ENCODE results near the gene FOSL2. TPM values are rescaled to one million over a fixed set of nuclear protein-coding genes. Genes with fewer than 3 reads are reported as not detected.

The FOSL2 gene
- total and polyA plus RNA-seq, 10 of the 15 experiments (the other 5 are each of a cell fraction or from before 2014, with no cell fraction given) = 0.05 to 1.3 (median 0.34) TPM

DNA sequence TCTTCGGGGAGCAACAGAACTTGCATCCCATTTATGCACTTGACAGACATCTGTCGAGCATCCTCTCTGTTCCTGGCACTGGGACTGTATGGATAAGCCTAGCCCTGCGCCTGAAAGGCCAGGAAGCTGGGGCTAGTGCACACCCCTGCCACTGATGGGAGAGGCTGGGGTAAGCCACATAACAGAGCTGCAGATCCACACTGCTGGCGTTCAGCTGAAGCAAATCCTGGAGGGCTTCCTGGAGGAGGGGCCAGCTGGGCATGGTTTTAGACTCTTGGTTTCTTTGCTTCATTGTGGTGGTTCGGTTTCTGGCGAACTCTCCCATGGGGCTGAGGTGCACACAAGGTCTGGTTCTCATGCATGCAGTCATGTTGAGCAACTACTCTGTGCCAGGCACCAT is 45.5 kb upstream of the FOSL2 start:
- ChIA-PET SMC1A (ENCODE audit: uncharacterized antibody, unreplicated experiment) (no interaction called here), CTCF (no interaction called here), RAD21 (ENCODE audit: unreplicated experiment) (no interaction called here), POLR2A (no interaction called here)
- ATAC-seq = no peak
- Histone ChIP-seq H4K20me1 (ENCODE audit: control insufficient read depth, insufficient read depth) (no peaks in the 10 kb centered on the region), H2AFZ (ENCODE audit: control insufficient read depth, low read depth, low read length) (no peak overlapping the region), H3K79me2 (ENCODE audit: control insufficient read depth, insufficient read depth, low read length) (no peaks in the 10 kb centered on the region), H3K27ac (ENCODE audit: control insufficient read depth, insufficient read depth) (no peak overlapping the region), H3K4me3 (no peak overlapping the region), H3K4me2 (ENCODE audit: control insufficient read depth, insufficient read depth) (no peak overlapping the region), H3K4me1 (ENCODE audit: control insufficient read depth, insufficient read depth, low read length) (no peaks in the 10 kb centered on the region), H3K9ac (ENCODE audit: control insufficient read depth, insufficient read depth, low read length) (no peak overlapping the region), H3K36me3 (ENCODE audit: control insufficient read depth in 2 of 2, insufficient read depth in 2 of 2, low read length in 1 of 2) (no peaks in the 10 kb centered on the region), H3K9me3 (replicated peaks; ENCODE audit: control insufficient read depth, insufficient read depth, low read length) (no peaks in the 10 kb centered on the region), H3K27me3 (replicated peaks in 1 of 2; ENCODE audit: control insufficient read depth in 2 of 2, insufficient read depth in 2 of 2, low read length in 1 of 2) (no peaks in the 10 kb centered on the region)
- no peak for DNase-seq (ENCODE audit: low read depth, low spot score)
- intact Hi-C loops (cut with micrococcal nuclease; ENCODE audit: unreplicated experiment) = no loop called here
- no peak for TF ChIP-seq CBX3 (IDR thresholded peaks at IDR 0.05; ENCODE audit: borderline replicate concordance, low read depth)
- no peak for TF ChIP-seq YY1 (IDR thresholded peaks at IDR 0.05; ENCODE audit: low read depth, low read length)
- in situ Hi-C loops (cut with MboI) = no loop called here
- BruUV-seq (replicated peaks) = no TSS peak
- no peak for FAIRE-seq
- WGBS (ENCODE audit: insufficient coverage, insufficient replicate concordance, low lambda C conversion rate, missing lambda C conversion rate) = 42% methylated on average over 6 of the region's 6 CpGs

- H3K27ac ChIP-seq (ENCODE audit: control insufficient read depth, insufficient read depth) = no peak overlapping the region
- SMC1A ChIA-PET (ENCODE audit: uncharacterized antibody, unreplicated experiment) = no interaction called here
- no peaks in the 10 kb centered on the region for H3K4me1 ChIP-seq (ENCODE audit: control insufficient read depth, insufficient read depth, low read length)
- 57% methylated on average over 8 of the region's 9 CpGs for WGBS (ENCODE audit: insufficient coverage, insufficient replicate concordance, low lambda C conversion rate, missing lambda C conversion rate)
- DNase-seq (ENCODE audit: low read depth, low spot score) = no peak
- no peak for FAIRE-seq
- POLR2A ChIA-PET = no interaction called here
- in situ Hi-C loops (cut with MboI) = no loop called here
- ATAC-seq = no peak
- no peak overlapping the region for H3K4me2 ChIP-seq (ENCODE audit: control insufficient read depth, insufficient read depth)
- RAD21 ChIA-PET (ENCODE audit: unreplicated experiment) = no interaction called here
- H3K9ac ChIP-seq (ENCODE audit: control insufficient read depth, insufficient read depth, low read length) = no peak overlapping the region
- H3K27me3 ChIP-seq (replicated peaks in 1 of 2; ENCODE audit: control insufficient read depth in 2 of 2, insufficient read depth in 2 of 2, low read length in 1 of 2) = no peaks in the 10 kb centered on the region
- no peaks in the 10 kb centered on the region for H3K9me3 ChIP-seq (replicated peaks; ENCODE audit: control insufficient read depth, insufficient read depth, low read length)
- CTCF ChIA-PET = no interaction called here
- no peaks in the 10 kb centered on the region for H3K79me2 ChIP-seq (ENCODE audit: control insufficient read depth, insufficient read depth, low read length)
- no peak overlapping the region for H3K4me3 ChIP-seq
- no peaks in the 10 kb centered on the region for H3K36me3 ChIP-seq (ENCODE audit: control insufficient read depth in 2 of 2, insufficient read depth in 2 of 2, low read length in 1 of 2)
- no peaks in the 10 kb centered on the region for H4K20me1 ChIP-seq (ENCODE audit: control insufficient read depth, insufficient read depth)
- no TSS peak for BruUV-seq (replicated peaks)
- intact Hi-C loops (cut with micrococcal nuclease; ENCODE audit: unreplicated experiment) = no loop called here
- no peak overlapping the region for H2AFZ ChIP-seq (ENCODE audit: control insufficient read depth, low read depth, low read length)
- TF ChIP-seq, protein P1, sequence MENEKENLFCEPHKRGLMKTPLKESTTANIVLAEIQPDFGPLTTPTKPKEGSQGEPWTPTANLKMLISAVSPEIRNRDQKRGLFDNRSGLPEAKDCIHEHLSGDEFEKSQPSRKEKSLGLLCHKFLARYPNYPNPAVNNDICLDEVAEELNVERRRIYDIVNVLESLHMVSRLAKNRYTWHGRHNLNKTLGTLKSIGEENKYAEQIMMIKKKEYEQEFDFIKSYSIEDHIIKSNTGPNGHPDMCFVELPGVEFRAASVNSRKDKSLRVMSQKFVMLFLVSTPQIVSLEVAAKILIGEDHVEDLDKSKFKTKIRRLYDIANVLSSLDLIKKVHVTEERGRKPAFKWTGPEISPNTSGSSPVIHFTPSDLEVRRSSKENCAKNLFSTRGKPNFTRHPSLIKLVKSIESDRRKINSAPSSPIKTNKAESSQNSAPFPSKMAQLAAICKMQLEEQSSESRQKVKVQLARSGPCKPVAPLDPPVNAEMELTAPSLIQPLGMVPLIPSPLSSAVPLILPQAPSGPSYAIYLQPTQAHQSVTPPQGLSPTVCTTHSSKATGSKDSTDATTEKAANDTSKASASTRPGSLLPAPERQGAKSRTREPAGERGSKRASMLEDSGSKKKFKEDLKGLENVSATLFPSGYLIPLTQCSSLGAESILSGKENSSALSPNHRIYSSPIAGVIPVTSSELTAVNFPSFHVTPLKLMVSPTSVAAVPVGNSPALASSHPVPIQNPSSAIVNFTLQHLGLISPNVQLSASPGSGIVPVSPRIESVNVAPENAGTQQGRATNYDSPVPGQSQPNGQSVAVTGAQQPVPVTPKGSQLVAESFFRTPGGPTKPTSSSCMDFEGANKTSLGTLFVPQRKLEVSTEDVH (IDR thresholded peaks at IDR 0.05; ENCODE audit: low read depth, partially characterized antibody) = no peak
- TF ChIP-seq, protein P2, sequence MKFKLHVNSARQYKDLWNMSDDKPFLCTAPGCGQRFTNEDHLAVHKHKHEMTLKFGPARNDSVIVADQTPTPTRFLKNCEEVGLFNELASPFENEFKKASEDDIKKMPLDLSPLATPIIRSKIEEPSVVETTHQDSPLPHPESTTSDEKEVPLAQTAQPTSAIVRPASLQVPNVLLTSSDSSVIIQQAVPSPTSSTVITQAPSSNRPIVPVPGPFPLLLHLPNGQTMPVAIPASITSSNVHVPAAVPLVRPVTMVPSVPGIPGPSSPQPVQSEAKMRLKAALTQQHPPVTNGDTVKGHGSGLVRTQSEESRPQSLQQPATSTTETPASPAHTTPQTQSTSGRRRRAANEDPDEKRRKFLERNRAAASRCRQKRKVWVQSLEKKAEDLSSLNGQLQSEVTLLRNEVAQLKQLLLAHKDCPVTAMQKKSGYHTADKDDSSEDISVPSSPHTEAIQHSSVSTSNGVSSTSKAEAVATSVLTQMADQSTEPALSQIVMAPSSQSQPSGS (IDR thresholded peaks at IDR 0.05; ENCODE audit: low read length) = no peak
- TF ChIP-seq JUND (IDR thresholded peaks at IDR 0.05; ENCODE audit: low read depth, low read length) = no peak
- TF ChIP-seq, protein P3, sequence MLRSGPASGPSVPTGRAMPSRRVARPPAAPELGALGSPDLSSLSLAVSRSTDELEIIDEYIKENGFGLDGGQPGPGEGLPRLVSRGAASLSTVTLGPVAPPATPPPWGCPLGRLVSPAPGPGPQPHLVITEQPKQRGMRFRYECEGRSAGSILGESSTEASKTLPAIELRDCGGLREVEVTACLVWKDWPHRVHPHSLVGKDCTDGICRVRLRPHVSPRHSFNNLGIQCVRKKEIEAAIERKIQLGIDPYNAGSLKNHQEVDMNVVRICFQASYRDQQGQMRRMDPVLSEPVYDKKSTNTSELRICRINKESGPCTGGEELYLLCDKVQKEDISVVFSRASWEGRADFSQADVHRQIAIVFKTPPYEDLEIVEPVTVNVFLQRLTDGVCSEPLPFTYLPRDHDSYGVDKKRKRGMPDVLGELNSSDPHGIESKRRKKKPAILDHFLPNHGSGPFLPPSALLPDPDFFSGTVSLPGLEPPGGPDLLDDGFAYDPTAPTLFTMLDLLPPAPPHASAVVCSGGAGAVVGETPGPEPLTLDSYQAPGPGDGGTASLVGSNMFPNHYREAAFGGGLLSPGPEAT (IDR thresholded peaks at IDR 0.05; ENCODE audit: low read depth) = no peak
- TF ChIP-seq BHLHE40 (IDR thresholded peaks at IDR 0.05; ENCODE audit: borderline replicate concordance in 1 of 2, low read depth in 2 of 2, low read length in 1 of 2) = no peak
- TF ChIP-seq POLR2A (IDR thresholded peaks at IDR 0.05; ENCODE audit: low read depth, low read length) = no peak
- no peak for TF ChIP-seq ESRRA (IDR thresholded peaks at IDR 0.05; ENCODE audit: low read length)
- TF ChIP-seq, protein P4, sequence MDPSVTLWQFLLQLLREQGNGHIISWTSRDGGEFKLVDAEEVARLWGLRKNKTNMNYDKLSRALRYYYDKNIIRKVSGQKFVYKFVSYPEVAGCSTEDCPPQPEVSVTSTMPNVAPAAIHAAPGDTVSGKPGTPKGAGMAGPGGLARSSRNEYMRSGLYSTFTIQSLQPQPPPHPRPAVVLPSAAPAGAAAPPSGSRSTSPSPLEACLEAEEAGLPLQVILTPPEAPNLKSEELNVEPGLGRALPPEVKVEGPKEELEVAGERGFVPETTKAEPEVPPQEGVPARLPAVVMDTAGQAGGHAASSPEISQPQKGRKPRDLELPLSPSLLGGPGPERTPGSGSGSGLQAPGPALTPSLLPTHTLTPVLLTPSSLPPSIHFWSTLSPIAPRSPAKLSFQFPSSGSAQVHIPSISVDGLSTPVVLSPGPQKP (IDR thresholded peaks at IDR 0.05; ENCODE audit: low read depth, low read length) = no peak
- TF ChIP-seq ZNF207 (IDR thresholded peaks at IDR 0.05; ENCODE audit: borderline replicate concordance) = no peak
- TF ChIP-seq SPI1 (IDR thresholded peaks at IDR 0.05; ENCODE audit: borderline replicate concordance, insufficient read depth, low read depth, low read length) = no peak
Measured at GRCh38 chr2:28347596-28347995, 45.1 kb upstream of the FOSL2 start.

Data from GM12878 (cell line).